GM21528 (cell line): ENCODE data around the gene CUTA.
A peak's percentile ranks its signal among the peaks of the same experiment; 100 is the strongest.

Source experiments
- ATAC-seq: cut with Tn5 transposase; IDR thresholded peaks from one replicate; pipeline ENCODE4 v1.9.1; 2021; ENCODE audit warnings: mild to moderate bottlenecking, moderate library complexity; ENCODE audit not compliant: unreplicated experiment, low FRiP score

Gene CUTA

DNA sequence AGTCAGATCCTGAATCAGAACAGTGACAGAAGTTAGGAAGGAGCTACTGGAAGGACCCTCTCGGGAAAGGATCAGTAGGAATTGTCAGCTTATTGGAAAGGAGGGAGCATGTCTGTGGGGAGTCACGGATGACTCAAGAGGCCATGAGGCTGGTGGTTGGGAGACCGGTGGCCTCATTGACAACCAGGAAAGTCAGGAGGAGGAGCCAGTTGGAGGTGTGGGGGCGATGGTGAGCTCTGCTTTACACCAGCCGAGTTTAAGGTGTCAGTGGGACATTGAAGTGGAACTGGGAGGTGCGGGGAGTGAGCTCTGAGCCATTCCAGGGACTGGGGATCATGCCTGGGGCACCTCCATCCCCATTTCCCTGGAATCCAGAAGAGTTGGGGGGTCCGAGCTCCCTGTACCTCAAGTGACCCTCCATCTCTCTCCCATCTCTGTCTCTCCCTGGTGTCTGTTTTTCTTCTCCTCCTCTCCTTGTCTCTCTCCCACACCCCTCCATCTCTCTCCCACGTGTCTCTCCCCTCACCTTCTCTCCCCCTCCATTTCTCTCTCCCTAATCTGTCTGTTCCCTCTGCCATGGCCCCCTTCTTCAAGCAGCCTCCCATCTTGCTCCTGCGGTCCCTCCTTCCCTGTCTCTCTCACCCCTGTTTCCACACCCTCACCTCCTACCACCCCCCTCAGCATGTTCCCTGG is 22.2 kb upstream of the CUTA start:
- ATAC-seq = no peak

DNA sequence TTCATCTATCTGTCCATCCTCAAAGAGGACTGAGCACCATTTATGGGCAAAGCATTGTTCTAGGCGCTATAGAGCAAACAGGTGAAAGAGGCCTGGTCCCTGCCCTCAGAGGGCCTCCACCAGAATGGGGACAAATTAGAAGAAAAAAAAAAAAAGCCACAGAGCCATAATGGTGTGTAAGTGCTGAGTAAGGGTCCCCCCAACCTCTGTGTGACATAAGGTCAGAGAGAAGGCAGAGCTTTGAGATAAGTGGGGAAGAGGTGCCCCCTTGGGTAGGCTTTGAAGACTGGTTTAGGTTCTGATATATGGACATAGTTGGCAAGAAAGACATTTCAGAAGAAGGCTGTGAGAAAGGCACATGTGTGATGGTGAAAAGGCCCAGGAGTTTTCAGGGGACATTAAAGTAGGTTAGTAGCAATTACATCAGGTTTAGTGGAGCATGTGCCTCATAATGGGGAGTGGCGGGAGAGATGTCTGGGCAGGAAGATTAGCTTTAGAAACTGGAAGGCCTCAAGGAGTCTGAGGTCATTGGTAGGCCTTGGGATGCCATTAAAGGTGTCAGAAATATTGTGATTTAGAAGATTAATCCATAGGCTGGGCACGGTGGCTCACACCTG is 21.2 kb upstream of the CUTA start:
- no peak for ATAC-seq

DNA sequence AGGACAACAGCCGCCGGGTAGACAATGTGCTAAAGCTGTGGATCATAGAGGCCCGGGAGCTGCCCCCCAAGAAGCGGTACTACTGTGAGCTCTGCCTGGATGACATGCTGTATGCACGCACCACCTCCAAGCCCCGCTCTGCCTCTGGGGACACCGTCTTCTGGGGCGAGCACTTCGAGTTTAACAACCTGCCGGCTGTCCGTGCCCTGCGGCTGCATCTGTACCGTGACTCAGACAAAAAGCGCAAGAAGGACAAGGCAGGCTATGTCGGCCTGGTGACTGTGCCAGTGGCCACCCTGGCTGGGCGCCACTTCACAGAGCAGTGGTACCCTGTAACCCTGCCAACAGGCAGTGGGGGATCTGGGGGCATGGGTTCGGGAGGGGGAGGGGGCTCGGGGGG is 19.8 kb upstream of the CUTA start:
- no peak for ATAC-seq

DNA sequence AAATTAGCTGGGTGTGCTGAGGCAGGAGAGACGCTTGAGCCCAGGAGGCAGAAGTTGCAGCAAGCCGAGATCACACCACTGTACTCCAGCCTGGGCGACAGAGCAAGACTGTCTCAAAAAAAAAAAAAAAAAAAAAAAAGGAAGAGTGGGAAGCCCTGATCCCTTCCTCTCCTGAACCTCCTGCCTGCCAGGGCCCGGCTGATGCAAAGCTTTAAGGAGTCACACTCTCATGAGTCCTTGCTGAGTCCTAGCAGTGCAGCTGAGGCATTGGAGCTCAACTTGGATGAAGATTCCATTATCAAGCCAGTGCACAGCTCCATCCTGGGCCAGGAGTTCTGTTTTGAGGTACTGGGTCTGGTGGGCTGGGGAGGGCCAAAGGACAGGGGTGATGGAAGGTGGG is 17.1 kb upstream of the CUTA start:
- ATAC-seq = no peak

DNA sequence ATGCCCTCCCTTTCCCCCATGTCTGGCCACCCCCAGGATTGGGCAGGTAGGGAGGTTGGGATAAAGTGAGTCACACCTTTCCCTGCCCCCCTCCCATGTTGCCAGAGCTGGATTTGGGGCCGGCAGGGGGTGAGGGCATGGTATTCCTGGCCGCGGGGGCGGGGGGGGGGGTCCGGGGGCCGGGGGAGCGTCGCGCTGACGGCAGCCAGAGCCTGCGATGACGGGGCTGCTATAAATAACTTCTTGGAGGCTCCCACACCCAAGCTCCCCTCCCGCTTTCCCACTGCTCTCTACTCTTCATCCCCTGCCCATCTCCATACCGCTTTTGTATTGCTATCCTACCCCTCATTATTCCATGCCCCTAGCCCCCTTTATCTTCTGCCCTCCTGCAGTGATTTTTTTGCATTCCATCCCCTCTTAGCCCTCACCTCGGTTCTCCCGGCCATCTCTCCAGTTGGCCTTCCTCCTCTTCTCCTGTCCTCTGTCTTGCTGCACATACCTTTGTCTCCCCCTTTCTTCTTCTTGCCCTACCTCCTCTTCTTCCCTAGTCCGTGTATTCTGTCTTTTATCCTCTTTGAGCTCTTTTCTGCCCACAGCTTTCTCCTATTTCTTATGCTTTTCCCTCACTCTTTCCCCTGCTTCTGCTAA is 15.8 kb upstream of the CUTA start:
- no peak for ATAC-seq

DNA sequence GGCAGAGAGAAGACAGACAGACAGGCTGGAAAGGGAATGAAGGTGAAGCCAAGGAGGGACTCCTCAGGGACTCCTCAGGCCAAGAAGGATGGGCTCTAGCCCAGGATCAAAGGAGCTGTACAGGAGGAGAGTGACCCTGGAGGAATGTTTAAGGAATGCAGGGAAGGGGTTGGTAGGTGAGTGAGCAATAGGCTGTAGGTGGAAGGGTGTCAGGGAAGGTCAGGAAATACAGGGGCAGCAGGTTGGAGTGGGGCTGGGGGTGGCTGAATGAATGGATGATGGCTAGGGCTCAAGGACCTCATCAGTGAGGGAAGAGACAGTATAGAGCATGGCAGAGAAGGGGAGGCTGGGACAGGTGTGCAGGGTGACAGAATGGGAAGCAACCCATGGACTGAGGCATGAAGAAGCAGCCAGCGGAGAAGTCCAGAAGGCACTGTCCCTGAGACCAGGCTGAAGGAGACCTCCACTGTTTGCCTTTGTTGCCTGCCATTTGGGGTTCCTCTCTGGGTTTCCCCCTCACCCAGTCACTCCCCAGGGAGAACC is 15.2 kb upstream of the CUTA start:
- ATAC-seq = no peak

DNA sequence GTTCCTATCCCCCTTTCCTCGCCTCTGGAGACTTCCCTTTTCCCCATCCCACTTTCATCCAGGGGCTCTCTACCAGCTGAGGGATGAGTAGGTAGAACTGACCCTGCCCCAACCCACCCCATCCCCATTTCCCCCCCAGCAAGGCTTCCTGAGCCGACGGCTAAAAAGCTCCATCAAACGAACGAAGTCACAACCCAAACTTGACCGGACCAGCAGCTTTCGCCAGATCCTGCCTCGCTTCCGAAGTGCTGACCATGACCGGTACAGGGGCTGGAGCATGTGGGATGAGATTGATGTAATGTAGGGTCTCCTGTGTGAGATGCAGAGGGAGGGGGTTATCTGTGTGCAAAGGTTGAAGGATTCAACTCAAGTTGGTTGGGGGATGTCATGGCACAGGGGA is 14.6 kb upstream of the CUTA start:
- ATAC-seq = no peak

DNA sequence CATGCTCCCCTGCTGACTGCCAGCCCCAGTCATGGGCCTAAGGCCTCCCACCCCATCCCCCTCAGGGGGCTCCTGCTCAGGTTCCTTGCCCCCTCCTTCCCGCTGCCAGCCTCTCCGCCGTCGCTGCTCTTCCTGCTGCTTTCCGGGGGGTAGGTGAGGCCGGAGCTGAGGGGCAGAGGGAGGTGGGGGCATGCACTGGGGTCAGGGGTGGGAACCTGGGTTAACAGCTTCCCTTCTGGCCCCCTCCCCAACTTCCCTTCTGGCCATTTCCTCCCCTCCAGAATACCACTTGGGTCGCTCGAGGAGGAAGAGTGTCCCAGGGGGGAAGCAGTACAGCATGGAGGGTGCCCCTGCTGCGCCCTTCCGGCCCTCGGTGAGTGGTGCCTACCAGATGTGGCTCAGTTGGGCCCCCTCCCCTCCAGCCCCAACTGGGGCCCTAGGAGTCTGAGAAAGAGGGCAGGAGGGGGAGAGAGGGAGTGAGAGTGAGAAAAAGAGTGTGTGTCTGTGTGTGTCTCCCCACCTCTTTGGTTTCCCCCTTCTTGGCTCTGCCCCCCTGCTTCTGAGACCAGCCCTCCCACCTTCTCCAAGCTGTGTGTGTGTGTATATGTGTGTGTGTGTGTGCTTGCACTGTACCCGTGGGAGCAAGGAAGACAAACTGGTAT is 14.1 kb upstream of the CUTA start:
- ATAC-seq = no peak

DNA sequence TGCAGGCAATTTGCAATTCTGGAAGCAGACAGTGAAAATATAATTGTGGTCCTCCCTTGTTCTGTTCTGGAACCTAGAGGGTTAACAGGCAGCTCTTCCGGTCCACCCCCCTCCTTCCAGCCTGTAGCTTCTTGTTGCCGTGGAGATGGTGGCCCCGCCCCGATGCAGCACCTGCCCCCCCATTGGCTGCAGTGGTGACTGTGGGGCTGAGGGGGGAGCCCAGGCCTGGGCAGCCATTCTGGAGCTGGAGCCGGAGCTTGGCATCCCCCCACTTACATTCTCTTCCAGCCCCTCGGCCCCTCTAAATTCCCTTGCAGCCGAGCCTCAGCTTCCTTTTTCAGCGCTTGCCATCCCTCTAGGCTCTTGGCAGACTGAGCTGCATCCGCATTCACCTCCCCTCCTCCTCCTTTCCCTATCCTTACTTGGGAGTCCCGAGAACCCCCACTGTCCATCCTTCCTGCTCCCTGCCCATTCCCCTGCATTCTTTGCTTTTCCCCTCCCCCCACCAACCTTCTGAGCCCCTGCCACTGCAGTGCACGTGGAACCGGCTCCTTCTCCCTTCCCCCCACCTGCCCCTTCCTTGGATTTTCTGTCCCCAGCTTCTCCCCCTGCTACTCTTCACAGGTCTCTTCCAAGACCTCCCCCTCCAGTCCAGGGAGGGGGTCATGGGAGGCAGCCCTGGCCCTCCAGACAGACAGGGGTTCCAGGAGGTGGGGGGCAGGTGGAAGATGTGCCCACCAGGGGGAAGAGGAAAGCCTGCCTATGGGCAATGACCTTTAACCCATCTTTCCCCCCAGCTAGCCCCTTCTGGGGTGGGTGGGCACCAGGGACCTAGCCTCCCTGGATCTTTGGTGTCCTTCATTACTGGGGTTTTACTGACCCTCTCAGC is 13.3 kb upstream of the CUTA start:
- no peak for ATAC-seq

DNA sequence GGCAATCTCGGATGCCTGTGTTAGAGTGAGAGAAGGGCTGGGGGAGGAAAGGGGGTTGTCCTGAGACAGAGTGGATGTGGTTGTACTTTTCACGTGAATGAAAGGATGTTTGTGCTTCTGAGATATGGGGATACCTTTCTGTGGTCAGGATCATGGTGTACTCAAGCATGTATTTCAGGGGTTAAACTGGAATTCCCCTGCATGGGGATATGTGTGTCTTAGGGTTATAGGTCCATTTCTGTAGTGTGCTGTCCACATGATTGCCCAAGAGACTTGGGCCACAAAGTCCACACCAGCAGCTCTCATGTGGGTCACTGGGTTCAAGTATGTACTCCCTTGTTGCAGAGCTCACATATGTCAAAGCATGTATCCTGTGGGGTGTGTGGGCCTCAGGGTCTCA is 12.4 kb upstream of the CUTA start:
- no peak for ATAC-seq

DNA sequence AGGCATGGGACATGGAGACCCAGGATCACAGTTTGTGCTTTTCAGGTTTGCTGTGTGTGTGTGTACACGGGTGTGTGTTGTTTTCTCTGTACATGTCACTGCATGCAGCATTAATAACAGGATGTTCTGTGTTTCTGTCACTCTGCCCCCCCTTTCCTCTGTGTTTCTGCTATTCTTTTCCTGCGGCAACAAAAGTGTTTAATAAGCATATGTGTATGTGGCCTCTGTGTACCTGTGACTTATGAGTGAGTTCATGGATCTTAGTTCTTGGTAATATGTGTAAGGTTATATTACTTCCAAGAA is 11.8 kb upstream of the CUTA start:
- ATAC-seq = no peak

DNA sequence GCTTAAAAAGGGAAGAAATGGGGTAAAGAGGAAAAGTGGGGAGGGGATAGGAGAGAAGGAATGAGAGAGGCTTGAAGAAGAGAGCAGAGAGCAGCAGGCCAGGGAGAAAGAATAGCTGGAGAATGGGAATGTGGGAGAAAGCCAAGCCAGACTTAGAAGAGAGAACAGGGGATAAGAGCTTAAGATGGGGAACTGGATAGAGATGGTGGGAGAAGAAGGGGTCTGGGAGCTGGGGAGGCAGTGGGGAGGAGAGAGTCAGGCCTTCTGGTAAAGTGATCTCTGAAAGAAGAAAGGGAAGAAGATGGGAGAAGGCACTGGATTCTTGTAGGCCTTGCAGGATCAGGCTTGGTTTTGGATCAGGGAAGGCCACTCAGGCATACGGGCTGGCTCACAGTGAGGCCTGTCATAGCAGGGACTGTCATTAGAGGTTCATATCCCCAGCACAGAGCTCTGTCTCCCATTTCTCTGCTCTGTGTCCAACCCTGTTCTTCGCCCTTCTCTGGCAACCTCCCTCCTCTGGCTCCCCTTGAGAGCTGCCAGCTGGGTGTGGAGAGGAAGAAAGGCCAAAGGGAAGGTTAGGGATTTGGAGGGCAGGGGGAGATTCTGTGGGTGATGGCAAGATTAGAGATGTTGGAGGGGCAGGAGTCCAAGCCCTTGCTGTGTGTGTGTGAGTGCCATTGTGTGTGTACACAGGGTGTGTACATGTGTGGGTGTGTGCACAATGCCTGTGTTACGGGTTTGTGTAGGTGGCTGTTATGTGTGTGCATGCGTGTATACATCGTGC is 11.3 kb upstream of the CUTA start:
- no peak for ATAC-seq

DNA sequence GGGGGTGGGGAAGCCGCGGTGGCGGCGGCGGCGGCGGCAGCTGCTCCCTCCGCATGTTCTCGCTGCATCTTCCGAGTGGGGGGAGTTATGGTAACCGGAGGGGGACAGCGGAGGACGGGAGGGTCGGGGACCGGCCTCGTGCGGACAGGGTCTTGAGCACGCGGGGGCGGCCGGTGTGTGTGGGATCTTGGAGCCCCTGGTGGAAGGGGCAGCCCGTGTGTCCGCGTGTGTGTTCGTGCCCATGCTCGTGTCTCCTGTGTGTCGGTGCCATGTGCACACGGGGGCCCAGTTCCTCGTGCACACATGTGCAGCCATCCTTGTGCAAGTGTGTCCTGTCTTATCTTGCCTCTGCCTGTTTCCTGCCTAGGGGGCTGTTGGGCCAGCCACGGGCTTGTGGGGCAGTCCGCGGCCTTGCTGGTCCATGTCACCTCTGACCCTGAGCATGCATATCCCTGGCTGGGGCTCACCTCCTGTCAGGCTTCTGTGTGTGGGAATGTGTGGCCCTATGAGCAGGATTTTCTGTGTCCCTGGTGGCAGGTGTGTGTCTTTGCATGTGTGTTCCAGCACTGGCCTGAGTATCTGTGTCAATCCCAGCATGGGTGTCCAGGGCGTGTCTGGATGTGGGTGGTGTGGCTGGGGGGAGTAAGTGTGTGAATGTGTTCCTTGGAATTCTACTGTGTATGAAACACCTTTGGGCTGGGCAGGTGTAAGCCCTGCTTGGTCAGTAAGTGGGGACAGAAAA is 10.5 kb upstream of the CUTA start:
- ATAC-seq = no peak

DNA sequence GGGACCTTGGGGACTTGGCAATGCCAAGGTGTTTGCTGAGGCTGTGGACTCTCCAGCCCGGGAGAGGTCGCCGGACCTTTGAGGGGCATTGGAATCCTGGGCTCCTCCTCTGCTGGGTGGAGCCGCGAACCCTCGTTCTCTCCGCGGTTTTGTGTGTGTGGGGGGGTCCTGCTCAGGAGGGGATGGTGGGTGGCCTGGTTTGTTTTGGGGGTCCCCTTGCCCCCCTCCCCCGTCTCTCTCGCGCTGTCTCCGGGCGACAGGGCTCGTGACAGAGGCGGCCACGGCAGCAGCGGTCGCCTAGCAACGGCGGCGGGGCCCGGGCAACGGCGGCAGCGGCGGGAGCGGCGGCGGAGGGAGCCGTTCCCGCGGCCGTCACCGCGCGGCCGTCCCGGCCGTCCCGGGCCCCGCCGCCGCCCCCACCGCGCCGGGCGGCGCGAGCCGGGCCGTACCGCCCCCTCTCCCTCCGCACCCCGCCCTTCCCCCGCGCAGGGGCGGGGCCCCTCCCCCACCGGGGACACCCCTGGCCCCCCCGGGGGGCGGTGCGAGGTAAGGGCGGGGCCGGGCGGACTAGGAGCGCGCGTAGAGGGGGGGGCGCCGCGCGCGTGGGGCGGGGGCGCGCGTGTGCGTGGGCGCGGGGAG is 9.8 kb upstream of the CUTA start:
- ATAC-seq = no peak

DNA sequence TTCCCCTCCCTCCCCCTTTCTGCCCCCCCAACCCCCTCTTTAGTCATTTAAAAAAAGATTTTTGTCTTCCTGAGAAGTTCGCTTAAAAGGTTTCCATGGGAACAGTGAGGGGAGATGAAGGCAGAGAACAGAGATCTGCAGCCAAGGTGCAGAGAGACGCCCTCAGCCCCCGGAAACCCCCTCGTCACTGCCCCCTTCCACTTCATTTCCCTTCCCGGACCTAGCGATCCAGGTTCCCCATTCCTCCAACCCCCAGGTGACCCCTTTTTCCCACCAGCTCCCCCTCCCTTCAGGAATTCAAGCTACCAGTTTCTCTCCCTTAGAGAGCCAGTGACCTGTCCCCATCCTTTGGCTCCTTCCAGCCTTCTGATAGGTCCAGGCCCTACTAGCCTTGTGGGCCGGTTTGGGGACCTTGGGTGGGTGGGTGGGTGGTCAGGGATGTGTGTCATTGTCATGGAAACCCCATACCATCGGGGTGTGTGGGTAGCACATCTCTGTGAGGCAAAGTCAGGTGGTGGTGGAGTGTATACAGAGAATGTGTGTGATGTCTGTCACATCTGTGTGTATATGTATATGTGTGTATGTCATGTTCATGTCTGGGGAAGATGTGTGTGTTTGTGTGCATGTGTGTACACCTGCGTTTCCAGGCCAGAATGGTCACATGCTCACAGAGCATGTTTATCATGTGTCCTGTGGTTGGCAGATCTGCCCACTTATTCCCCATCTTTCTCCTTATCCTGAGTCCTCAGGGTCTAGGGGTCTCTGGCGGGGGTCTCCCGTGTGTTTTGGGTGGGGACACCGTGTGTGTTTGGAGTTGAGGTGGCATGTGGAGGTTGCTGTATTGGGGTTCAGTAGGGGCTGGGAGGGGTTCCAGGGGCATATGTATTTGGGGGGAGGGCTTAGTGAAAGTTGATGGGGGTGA is 8.9 kb upstream of the CUTA start:
- no peak for ATAC-seq

DNA sequence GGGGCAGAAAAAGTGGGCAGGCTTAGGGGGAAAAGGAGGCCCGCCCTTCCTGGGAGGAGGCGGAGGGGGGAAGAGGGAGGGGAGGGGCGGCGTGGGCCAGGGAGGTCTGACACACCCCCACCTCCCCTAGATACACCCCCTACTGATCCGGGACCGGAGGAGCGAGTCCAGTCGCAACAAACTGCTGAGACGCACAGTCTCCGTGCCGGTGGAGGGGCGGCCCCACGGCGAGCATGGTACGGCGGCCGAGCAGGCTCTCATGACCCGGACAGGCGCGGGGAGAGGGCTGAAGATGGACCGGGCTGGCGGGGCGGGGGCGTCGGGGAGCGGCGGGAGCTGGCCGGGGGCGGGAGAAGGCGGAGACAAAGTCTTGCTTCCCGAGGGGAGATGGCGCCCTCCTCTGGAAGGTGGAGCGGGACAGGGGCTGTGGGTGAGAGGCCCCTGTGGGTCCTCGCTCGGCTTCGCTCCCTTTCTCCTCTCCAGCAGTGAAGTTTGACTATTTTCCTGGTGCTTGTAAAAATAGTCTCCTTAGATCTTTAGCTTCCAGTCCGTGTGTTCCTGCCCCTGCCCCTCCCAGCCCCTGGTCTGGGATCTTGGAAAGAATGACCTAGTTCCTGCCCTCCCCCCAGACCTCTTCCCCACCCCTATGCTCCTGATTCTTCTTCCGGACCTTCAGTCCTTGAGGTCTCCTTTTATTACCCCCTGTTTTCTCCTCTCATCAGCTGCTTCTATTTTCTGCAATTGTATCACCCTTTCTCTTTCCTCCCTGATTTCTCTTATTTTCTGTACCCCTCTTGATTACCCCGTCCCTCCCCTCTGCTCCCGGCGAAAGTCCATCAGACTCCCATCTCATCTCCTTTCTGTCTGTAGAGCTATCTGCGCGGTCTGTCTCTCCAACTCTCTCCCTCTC is 8.0 kb upstream of the CUTA start:
- ATAC-seq = peak; percentile 42
